WTC11 (cell line): Measurements from ENCODE around the gene SLC38A10. TPM values are rescaled to one million over a fixed set of nuclear protein-coding genes. Genes with fewer than 3 reads are reported as not detected.

ENCODE experiments used
- ATAC-seq: fragments of 200-7000 bp; cut with Tn5 transposase; 2 replicates; pipeline ENCODE4 v1.10.0; 2021; ENCODE audit warnings: mild to moderate bottlenecking, moderate library complexity
- CTCF ChIA-PET: fragments of 300-600 bp; sonication (Branson Sonifier 250); formaldehyde crosslinking; loops from one replicate; lab custom pipeline; 2021; ENCODE audit warnings: antibody characterized with exemption; lab: Charles Lee
- POLR2A ChIA-PET: fragments of 350-600 bp; sonication (Branson Sonifier 250); formaldehyde crosslinking; loops from one replicate; lab custom pipeline; 2021; ENCODE audit warnings: antibody characterized with exemption; lab: Charles Lee
- DNase-seq: peaks from one replicate; pipeline ENCODE4 v3.0.0; 2021; ENCODE audit warnings: low spot score
- H3K27ac Mint-ChIP-seq: 2 replicates; pipeline ENCODE4 v1.8.0; 2021; ENCODE audit warnings: mixed read lengths
- H3K27me3 Mint-ChIP-seq: 2 replicates; pipeline ENCODE4 v1.8.0; 2021; ENCODE audit warnings: low read depth, mild to moderate bottlenecking, moderate library complexity, mixed read lengths
- H3K36me3 Mint-ChIP-seq: 2 replicates; pipeline ENCODE4 v1.8.0; 2021; ENCODE audit warnings: mixed read lengths
- H3K4me1 Mint-ChIP-seq: 2 replicates; pipeline ENCODE4 v1.8.0; 2022; ENCODE audit warnings: mixed read lengths
- H3K4me3 Mint-ChIP-seq: 2 replicates; pipeline ENCODE4 v1.8.0; 2021; ENCODE audit warnings: mild to moderate bottlenecking, moderate library complexity, mixed read lengths
- H3K9me3 Mint-ChIP-seq: 2 replicates; pipeline ENCODE4 v1.8.0; 2021; ENCODE audit warnings: mixed read lengths
- ATF2 ChIP-seq: sonication (generic); formaldehyde crosslinking; IDR thresholded peaks from 2 replicates; pipeline ENCODE4 v1.8.1; 2022; ENCODE audit warnings: low read depth, missing genetic modification reagents, borderline replicate concordance
- CBFB ChIP-seq: sonication (generic); formaldehyde crosslinking; IDR thresholded peaks from 2 replicates; pipeline ENCODE4 v1.8.1; 2022; ENCODE audit warnings: mild to moderate bottlenecking, low read depth, missing genetic modification reagents
- ELF4 ChIP-seq: sonication (generic); formaldehyde crosslinking; IDR thresholded peaks from 2 replicates; pipeline ENCODE4 v1.8.1; 2022; ENCODE audit warnings: low read depth, mild to moderate bottlenecking, moderate library complexity, missing genetic modification reagents
- FOXJ3 ChIP-seq: sonication (generic); formaldehyde crosslinking; IDR thresholded peaks from 2 replicates; pipeline ENCODE4 v1.9.0; 2021; ENCODE audit warnings: missing genetic modification reagents, mild to moderate bottlenecking, borderline replicate concordance
- FOXP1 ChIP-seq: sonication (generic); formaldehyde crosslinking; IDR thresholded peaks from 2 replicates; pipeline ENCODE4 v1.8.0; 2022; ENCODE audit warnings: missing genetic modification reagents, mild to moderate bottlenecking, moderate library complexity, borderline replicate concordance
- GABPB1 ChIP-seq: sonication (generic); formaldehyde crosslinking; IDR thresholded peaks from 2 replicates; pipeline ENCODE4 v1.8.1; 2023; ENCODE audit warnings: mild to moderate bottlenecking, missing genetic modification reagents
- GTF2I ChIP-seq: fragments of 250-450 bp; sonication (Bioruptor Pico); conservative IDR thresholded peaks from 2 replicates; pipeline ENCODE4 v1.4.0; 2021; ENCODE audit warnings: mild to moderate bottlenecking
- IRF2 ChIP-seq: sonication (generic); formaldehyde crosslinking; IDR thresholded peaks from 2 replicates; pipeline ENCODE4 v1.8.0; 2022; ENCODE audit warnings: low read depth, missing genetic modification reagents, borderline replicate concordance
- MLX ChIP-seq: sonication (generic); formaldehyde crosslinking; IDR thresholded peaks from 2 replicates; pipeline ENCODE4 v1.8.1; 2023; ENCODE audit warnings: mild to moderate bottlenecking, missing genetic modification reagents, moderate library complexity
- NFATC4 ChIP-seq: fragments of 250-450 bp; sonication (Bioruptor Pico); IDR thresholded peaks from 2 replicates; pipeline ENCODE4 v1.9.0; 2021; ENCODE audit warnings: mild to moderate bottlenecking
- NR2C2 ChIP-seq: sonication (generic); formaldehyde crosslinking; IDR thresholded peaks from 2 replicates; pipeline ENCODE4 v1.8.0; 2022; ENCODE audit warnings: mild to moderate bottlenecking, missing genetic modification reagents
- PRDM15 ChIP-seq: sonication (generic); formaldehyde crosslinking; IDR thresholded peaks from 2 replicates; pipeline ENCODE4 v1.8.0; 2022; ENCODE audit warnings: missing genetic modification reagents
- SP1 ChIP-seq: sonication (generic); formaldehyde crosslinking; conservative IDR thresholded peaks from 2 replicates; pipeline ENCODE4 v1.8.1; 2022; ENCODE audit warnings: missing genetic modification reagents
- ZBTB21 ChIP-seq: sonication (generic); formaldehyde crosslinking; IDR thresholded peaks from 2 replicates; pipeline ENCODE4 v1.8.1; 2023; ENCODE audit warnings: mild to moderate bottlenecking, missing genetic modification reagents, borderline replicate concordance
- ZNF138 ChIP-seq: sonication (generic); formaldehyde crosslinking; conservative IDR thresholded peaks from 2 replicates; pipeline ENCODE4 v1.8.1; 2022; ENCODE audit warnings: mild to moderate bottlenecking, moderate library complexity, missing genetic modification reagents
- ZNF232 ChIP-seq: sonication (generic); formaldehyde crosslinking; IDR thresholded peaks from 2 replicates; pipeline ENCODE4 v1.8.0; 2022; ENCODE audit warnings: mild to moderate bottlenecking, missing genetic modification reagents
- ZNF263 ChIP-seq: sonication (generic); formaldehyde crosslinking; IDR thresholded peaks from 2 replicates; pipeline ENCODE4 v1.8.1; 2022; ENCODE audit warnings: low read depth, mild to moderate bottlenecking, moderate library complexity, missing genetic modification reagents
- ZNF416 ChIP-seq: fragments of 250-450 bp; sonication (Bioruptor Pico); IDR thresholded peaks from 2 replicates; pipeline ENCODE4 v1.9.0; 2021; ENCODE audit warnings: mild to moderate bottlenecking, inconsistent platforms
- total RNA-seq: library from RNA; stranded (reverse); gene quantifications from 3 replicates; pipeline ENCODE4 v1.2.3, GENCODE V29; 2021
- TF ChIP-seq, protein P1 (sequence below): sonication (generic); formaldehyde crosslinking; IDR thresholded peaks from 2 replicates; pipeline ENCODE4 v1.8.1; 2022; ENCODE audit warnings: low read depth, mild to moderate bottlenecking, moderate library complexity, missing genetic modification reagents, borderline replicate concordance
- TF ChIP-seq, protein P2 (sequence below): sonication (generic); formaldehyde crosslinking; conservative IDR thresholded peaks from 2 replicates; pipeline ENCODE4 v1.8.1; 2022; ENCODE audit warnings: mild to moderate bottlenecking, missing genetic modification reagents
- TF ChIP-seq, protein P3 (sequence below): fragments of 250-450 bp; sonication (Bioruptor Pico); IDR thresholded peaks from 2 replicates; pipeline ENCODE4 v2.1.2; 2022; ENCODE audit warnings: mild to moderate bottlenecking, moderate library complexity
- TF ChIP-seq, protein P4 (sequence below): fragments of 250-450 bp; sonication (Bioruptor Pico); IDR thresholded peaks from 2 replicates; pipeline ENCODE4 v1.8.0; 2021; ENCODE audit warnings: mild to moderate bottlenecking
- TF ChIP-seq, protein P5 (sequence below): fragments of 250-450 bp; sonication (Bioruptor Pico); conservative IDR thresholded peaks from 2 replicates; pipeline ENCODE4 v1.9.0; 2021; ENCODE audit warnings: mild to moderate bottlenecking
- TF ChIP-seq, protein P6 (sequence below): sonication (generic); formaldehyde crosslinking; IDR thresholded peaks from 2 replicates; pipeline ENCODE4 v1.8.0; 2022; ENCODE audit warnings: mild to moderate bottlenecking, missing genetic modification reagents

SLC38A10 gene
- total RNA-seq, 1 experiment from 2014 or later, result 47.0 TPM

DNA sequence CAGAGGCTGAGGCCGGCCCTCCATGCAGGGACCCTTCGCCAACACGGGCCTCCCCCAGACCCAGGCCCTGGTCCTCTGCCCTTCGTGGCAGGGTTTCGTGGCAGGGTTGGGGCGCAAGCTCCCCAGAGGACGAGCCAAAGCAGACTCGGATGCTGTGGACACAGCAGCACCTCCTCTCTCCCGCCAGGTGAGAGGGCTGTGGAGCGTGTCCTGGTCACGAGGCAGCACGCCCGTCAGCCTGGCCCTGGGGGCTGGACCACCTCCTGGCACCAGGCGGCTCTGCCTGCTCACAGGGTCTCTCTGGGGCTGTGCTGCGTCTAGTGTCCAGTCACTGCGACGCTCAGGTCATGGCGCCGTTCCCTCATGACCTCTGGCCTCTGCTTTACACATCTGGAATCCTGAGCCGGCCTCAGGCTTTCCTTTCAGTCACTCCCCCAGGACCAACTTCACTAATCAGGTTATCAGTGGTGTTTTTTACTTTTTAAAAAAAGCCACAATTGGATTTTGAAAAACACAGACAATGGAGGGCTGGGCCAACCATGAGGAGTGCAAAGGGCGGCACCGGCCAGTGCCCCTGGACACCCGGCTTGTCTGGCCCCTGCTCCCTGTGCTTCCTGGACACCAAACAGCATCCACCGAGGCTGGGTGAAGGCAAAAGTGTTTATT is 50.6 kb downstream of the SLC38A10 start:
- H3K9me3 Mint-ChIP-seq, result no peaks in the 10 kb centered on the region
- ATAC-seq (peak; percentile 19), DNase-seq (no peak)
- ChIA-PET POLR2A (no interaction called here), CTCF (interaction anchor here (0.7 to 1.0 kb wide), 2 partner anchors 240 to 255 kb away, joined by 4 read pairs; no protein-coding TSS in a partner anchor)
- H3K4me3 Mint-ChIP-seq, result no peak overlapping the region
- no peaks in the 10 kb centered on the region for H3K27me3 Mint-ChIP-seq
- H3K27ac Mint-ChIP-seq, result no peak overlapping the region
- H3K36me3 Mint-ChIP-seq, result no peaks in the 10 kb centered on the region
- H3K4me1 Mint-ChIP-seq, result peaks cover 23% of the 10 kb centered on the region
- TF ChIP-seq CBFB (CRISPR knock-in tag), result no peak
- no peak for TF ChIP-seq ZNF232 (CRISPR knock-in tag)
- TF ChIP-seq PRDM15 (CRISPR knock-in tag), result no peak
- no peak for TF ChIP-seq ZNF263 (CRISPR knock-in tag)
- no peak for TF ChIP-seq ZNF138 (CRISPR knock-in tag)
- TF ChIP-seq SP1 (CRISPR knock-in tag), result 0 out of 2 replicates have a peak, but pooled peaks have one; percentile 26
- TF ChIP-seq, protein P1, sequence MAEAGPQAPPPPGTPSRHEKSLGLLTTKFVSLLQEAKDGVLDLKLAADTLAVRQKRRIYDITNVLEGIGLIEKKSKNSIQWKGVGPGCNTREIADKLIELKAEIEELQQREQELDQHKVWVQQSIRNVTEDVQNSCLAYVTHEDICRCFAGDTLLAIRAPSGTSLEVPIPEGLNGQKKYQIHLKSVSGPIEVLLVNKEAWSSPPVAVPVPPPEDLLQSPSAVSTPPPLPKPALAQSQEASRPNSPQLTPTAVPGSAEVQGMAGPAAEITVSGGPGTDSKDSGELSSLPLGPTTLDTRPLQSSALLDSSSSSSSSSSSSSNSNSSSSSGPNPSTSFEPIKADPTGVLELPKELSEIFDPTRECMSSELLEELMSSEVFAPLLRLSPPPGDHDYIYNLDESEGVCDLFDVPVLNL (CRISPR knock-in tag), result no peak
- TF ChIP-seq, protein P2, sequence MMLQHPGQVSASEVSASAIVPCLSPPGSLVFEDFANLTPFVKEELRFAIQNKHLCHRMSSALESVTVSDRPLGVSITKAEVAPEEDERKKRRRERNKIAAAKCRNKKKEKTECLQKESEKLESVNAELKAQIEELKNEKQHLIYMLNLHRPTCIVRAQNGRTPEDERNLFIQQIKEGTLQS (CRISPR knock-in tag), result no peak
- TF ChIP-seq NFATC4 (CRISPR knock-in tag), result no peak
- no peak for TF ChIP-seq MLX (CRISPR knock-in tag)
- TF ChIP-seq ZNF416 (CRISPR knock-in tag), result peak; percentile 6; the same call in 1 of the 2 replicates
- TF ChIP-seq, protein P3, sequence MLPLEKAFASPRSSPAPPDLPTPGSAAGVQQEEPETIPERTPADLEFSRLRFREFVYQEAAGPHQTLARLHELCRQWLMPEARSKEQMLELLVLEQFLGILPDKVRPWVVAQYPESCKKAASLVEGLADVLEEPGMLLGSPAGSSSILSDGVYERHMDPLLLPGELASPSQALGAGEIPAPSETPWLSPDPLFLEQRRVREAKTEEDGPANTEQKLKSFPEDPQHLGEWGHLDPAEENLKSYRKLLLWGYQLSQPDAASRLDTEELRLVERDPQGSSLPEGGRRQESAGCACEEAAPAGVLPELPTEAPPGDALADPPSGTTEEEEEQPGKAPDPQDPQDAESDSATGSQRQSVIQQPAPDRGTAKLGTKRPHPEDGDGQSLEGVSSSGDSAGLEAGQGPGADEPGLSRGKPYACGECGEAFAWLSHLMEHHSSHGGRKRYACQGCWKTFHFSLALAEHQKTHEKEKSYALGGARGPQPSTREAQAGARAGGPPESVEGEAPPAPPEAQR, result no peak
- no peak for TF ChIP-seq GTF2I (CRISPR knock-in tag)
- no peak for TF ChIP-seq ELF4 (CRISPR knock-in tag)
- no peak for TF ChIP-seq NR2C2 (CRISPR knock-in tag)
- no peak for TF ChIP-seq FOXJ3
- peak; percentile 46; the same call in 1 of the 2 replicates for TF ChIP-seq FOXP1
- no peak for TF ChIP-seq ZBTB21
- no peak for TF ChIP-seq IRF2 (CRISPR knock-in tag)
- TF ChIP-seq GABPB1 (CRISPR knock-in tag), result no peak
- TF ChIP-seq, protein P4, sequence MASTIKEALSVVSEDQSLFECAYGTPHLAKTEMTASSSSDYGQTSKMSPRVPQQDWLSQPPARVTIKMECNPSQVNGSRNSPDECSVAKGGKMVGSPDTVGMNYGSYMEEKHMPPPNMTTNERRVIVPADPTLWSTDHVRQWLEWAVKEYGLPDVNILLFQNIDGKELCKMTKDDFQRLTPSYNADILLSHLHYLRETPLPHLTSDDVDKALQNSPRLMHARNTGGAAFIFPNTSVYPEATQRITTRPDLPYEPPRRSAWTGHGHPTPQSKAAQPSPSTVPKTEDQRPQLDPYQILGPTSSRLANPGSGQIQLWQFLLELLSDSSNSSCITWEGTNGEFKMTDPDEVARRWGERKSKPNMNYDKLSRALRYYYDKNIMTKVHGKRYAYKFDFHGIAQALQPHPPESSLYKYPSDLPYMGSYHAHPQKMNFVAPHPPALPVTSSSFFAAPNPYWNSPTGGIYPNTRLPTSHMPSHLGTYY (CRISPR knock-in tag), result no peak
- TF ChIP-seq, protein P5, sequence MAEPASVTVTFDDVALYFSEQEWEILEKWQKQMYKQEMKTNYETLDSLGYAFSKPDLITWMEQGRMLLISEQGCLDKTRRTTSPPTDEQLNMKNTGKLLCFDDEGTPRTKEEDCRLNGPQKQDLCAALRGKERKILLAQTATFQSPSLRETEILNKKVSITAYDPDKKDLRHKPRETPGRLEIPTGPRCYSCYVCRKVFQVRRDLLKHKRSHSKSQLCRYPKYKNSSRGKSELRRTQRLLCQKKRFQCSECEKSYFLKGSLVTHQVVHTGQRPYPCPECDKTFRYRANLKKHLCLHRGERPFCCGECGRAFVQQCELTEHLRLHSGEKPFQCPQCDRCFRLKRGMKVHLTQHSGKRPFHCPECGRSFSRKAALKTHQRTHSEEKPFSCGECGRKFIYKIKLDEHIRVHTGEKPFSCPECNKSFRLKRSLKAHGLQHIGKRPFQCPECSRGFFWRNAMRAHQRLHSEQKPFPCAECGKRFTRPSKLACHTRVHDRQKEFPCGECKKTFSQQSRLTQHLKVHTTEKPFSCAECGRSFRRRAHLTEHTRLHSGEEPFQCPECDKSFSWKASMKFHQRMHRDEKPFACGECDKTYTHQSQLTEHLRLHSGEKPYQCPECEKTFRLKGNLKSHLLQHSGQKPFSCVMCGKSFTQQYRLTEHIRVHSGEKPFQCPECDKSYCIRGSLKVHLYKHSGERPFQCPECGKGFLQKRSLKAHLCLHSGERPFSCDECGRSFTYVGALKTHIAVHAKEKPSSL (CRISPR knock-in tag), result no peak
- TF ChIP-seq, protein P6, sequence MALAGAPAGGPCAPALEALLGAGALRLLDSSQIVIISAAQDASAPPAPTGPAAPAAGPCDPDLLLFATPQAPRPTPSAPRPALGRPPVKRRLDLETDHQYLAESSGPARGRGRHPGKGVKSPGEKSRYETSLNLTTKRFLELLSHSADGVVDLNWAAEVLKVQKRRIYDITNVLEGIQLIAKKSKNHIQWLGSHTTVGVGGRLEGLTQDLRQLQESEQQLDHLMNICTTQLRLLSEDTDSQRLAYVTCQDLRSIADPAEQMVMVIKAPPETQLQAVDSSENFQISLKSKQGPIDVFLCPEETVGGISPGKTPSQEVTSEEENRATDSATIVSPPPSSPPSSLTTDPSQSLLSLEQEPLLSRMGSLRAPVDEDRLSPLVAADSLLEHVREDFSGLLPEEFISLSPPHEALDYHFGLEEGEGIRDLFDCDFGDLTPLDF, result no peak
- no peak for TF ChIP-seq ATF2
